ENCODE results near the gene CCNH.

The CCNH gene

DNA sequence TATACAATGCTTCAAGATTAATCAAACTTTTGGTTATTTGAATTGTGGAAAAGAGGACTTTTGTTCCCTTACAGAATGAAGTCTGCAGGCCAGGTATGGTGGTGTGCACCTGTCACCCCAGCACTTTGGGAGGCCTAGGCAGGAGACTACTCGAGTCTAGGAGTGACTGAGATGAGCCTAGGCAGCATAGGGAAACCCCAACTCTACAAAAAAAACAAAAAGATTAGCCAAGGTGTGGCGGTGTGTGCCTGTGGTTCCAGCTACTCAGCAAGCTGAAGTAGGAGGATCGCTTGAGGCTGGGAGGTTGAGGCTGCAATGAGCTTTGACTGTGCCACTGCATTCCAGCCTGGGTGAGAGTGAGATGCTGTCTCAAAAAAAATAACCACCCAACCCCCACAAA lies 9.3 kb downstream of the CCNH start:
- DNase-seq (ENCODE audit: low read depth in 2 of 2), result no peak

DNA sequence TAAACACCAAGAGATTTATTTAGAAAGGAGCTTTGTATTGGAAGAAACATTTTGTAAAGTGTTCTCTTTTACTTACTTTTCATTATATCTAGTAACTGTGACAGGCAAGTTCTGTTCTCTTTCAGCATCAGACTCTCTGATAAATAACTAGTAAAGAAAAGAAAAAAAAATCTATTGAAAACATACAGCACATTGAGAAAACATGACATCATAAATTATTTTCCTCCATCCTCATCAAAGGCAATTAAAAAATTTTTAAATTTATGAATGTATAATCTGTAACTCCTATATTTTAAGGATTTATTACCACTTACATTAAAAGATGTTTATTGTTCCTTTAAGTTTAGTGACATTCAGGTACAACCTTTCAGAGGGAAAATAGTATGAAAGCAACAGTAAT lies 11.1 kb downstream of the CCNH start:
- no peak for DNase-seq (ENCODE audit: low read depth in 2 of 2)

DNA sequence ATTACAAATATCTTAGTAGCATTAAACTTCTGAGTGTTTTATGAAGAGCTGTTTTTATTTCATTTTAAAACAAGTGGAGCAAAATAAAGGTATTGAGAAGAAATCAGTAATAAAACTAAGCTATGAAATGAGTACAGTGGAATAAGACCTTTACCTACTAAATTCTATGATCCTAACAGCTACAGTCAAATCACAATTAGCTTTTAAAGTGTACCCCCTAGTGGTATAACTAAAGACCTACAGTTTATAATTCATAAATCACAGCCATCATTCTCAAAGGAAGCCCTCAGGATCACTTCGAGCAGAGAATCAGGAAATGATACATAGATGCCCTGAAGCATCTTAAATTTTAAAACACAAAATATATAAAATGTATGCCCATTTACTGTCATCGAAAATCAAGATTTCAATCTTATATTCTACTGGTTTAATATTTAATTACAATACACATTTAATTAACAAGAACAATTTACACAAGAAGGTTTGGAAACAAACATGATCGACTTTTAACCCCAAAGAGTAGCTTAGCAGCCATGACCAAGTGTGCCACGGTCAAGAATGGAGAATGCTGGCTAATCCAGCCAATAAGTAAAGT lies 12.3 kb downstream of the CCNH start:
- DNase-seq (ENCODE audit: low read depth in 2 of 2), result no peak

DNA sequence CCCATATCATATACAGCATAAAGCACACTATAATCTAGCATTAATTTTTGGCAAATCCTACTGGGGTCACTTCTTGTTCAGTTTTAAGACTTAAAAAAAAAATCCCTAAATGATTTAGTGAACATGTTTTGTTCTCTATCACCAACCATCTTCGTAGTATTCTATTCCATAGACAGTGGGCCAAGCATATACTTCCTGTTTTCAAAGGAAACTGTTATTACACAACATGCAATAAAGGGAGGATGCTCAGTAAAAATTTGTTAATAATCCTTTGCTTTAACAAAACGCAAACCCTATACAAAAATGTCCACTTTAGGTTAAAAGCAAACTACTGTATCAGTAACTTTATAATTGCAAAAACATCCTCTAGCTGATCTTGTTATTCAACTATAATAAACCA lies 13.0 kb downstream of the CCNH start:
- DNase-seq (ENCODE audit: low read depth in 2 of 2), result no peak

DNA sequence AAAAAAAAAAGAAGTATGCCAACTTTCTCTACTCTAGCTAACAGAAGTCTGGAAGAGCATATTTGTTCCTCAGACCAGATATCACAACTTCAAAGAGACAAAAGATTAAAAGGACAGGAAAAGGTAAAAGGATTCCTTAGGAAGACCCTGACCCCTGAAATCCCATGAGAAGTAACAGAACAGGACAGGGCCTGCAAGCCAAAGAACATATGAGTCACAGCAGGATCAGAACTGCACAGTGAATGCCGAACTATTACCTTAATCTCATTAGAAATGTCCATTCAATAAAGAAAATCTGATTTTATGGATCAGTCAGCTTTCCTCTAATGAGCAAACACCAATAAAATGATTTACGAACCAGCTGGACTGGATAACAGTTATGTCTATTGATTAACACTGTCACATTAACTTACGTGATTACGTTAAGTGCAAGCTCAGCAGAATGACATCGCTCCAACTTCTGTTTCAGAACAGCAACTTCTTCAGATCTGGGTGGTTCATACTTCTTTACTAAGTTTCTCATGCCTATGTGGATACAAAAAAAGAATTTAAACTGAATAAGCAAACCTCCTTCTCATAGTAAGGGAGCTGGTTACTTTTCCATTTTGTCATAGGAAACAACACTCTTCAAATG lies 13.6 kb downstream of the CCNH start:
- no peak for DNase-seq (ENCODE audit: low read depth in 2 of 2)

DNA sequence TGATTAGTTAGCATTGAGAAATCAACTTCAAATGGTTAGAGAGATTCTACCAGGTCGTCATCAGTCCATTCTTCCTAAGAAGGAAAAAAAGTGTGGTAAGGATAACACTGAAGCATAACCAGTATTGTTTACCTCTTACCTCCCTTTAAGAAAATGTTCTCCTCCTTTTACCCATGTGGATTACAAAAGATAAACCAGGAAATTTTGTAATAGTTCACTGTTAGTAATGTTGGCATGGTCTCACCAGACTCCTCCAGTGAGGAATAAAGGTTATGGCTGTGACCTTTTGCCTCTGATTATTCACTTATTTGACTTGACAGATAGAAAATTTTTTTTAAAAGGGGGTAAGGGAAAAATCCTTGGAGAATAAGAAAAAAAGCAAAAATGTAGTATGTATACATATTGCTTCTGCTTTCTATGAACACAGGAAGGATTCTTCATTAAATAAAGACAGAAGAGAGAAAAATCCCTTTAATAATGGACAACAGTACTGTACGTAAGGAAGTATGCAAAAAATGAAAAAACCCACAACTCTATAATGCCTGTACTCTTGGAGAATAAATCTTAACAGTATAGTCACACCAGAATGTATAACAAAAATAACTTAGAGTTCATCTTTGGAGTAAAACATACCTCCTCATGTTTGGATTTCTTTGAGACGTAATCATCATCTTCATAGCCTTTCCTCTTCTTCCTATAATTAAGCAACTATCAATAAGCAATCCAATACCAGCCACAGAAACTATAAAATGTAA lies 18.1 kb downstream of the CCNH start:
- peak in 1 of 2 experiments; percentile 17 for DNase-seq (ENCODE audit: low read depth in 2 of 2)

DNA sequence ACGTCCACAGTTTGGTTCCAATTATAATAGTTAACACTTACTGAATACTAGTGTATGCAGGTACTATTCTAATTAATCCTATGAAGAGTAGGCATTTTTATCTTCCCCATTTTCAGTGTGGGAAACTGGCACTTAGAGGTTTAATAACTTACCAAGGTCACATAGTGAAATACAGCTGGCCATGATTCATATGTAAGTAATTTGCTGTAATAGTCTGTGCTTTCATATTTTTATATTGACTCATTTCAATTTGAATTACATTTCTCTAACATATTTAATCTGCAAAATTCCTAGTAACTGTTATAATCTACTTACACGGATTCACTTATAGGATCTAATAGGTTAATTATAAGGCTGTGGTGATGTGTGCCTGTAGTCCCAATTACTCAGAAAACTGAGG lies 19.4 kb downstream of the CCNH start:
- DNase-seq (ENCODE audit: low read depth in 2 of 2), result peak; percentile 61 to 66

DNA sequence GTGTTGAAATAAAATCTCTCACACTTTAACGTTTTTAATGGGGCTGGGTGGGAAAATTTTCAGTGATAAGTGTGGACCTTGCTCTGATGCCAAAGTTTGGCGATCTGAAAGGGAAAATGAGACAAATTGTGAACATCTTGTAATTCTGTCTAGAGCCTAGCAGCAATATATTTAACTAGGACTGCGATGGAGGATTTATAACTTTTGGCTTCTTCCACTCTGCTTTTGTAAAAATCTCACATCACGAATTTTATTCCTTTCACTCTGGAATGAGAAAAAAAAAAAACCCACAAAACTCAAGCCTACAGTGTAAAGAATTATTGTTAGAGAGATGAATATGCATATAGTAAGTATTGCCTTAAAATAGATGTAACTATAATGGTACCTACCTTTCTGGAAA lies 19.9 kb downstream of the CCNH start:
- DNase-seq (ENCODE audit: low read depth in 2 of 2), result peak in 1 of 2 experiments; percentile 8

DNA sequence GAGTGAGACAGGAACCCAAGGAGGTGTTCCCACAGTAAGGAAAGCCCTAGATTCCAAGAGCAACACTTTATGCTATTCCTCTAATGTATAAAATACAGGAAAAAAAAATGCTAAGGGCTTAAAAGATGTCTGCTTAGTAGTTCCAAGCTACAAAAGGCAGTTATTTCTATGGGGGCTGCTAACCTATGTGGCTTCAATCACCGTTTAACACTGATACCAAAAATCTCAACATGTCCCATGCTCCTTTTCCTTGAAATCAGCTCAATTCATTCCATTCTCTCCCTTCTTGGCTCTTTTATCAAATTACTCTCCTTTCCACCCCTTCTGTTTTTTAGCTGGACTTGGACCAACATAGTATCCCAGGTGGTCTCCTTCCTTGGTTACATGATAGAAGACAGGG lies 20.6 kb downstream of the CCNH start:
- no peak for DNase-seq (ENCODE audit: low read depth in 2 of 2)

DNA sequence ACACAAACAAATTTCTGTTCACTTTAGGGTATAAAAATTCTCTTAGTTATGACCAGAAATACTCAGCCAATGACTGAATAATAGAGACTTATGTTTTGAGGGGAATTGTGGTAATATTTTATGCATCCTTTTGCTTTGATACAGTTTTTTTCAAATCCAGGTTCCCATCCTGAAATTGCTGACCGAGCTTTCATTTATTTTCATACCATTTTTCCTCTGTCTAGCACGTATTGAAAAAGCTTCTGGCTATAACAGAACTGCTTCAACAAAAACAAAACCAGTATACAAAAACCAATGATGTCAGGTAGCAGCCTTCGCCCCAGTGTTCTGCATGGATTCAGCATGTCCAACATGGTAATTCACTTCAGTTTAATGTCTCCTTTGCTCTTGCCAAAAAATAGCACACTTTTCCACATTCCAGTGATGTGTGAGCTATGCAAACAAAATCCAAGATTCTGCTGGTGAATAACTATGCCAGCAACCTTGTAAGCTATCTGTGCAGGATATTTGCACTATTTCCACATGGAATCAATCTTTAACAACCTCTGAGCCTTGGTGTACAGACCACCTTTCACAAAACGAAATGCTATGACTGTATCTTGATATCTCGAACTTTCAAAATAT lies 22.0 kb downstream of the CCNH start:
- DNase-seq (ENCODE audit: low read depth in 2 of 2), result peak in 1 of 2 experiments; percentile 36

DNA sequence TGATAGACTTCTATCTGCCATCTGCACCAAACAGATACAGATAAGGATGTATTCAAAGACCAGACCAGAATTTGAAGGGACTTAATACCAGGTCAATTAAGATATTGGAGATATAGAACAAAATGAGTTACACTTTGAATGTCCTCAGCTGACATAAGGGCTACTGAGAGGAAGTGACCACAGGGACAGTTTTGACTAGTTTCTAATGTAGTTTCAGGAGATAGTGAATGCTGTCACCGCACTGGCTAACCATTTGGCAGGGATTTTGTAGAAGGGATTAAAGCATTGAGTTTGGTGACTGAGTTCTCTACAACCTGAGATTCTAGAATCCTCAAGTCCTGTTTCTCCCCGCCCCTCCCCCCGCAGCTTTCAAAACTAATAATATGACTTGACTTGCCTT lies 22.7 kb downstream of the CCNH start:
- DNase-seq (ENCODE audit: low read depth in 2 of 2), result no peak

DNA sequence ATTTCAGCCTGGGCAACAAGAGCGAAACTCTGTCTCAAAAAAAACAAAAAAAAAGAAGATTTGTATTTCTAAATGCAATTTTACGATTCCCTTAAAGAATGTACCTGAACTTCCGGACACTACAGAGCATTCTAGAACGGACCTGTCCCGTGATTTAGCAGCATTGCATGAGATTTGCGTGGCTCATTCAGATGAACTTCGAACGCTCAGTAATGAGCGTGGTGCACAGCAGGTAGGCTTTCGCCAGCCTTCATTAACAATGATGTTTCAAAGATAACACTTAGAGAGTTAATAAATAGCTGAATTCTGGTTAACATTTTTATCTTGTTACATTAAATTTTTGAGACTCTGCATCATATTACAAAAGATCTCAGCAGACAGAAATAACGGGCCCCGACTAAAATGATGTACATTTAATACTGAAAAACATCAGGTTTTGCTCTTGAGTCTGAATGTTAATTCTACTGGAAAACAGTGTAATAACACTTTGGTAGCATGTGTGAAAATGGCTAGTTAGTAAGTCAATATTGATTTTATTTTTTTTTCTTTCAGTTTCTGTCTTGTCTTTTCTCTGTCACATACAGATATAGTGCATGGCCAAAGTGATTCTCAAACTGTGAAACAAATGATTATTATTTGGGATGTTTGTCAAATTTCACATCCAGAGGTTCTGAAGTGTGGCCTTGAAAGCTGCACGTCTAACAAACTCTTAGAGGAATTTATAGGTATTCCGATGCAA lies 23.3 kb downstream of the CCNH start:
- no peak for DNase-seq (ENCODE audit: low read depth in 2 of 2)

DNA sequence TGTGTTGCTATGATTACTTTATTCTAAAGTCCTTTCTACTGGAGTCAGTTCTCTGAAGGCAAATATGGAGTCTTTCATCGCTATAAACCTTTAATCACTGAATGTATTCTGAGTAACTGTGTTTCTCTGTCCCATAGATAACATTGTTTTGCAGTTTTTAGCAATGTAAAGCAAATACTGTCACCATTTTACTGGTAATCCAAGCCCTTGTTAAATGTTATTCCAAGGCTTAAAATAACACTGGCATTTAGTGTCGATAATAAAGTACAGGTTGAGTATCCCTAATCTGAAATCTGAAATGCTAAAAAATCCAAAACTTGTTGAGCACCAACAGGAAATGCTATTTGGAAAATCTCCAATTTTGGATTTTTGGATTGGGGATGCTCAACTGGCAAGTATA lies 24.6 kb downstream of the CCNH start:
- no peak for DNase-seq (ENCODE audit: low read depth in 2 of 2)

DNA sequence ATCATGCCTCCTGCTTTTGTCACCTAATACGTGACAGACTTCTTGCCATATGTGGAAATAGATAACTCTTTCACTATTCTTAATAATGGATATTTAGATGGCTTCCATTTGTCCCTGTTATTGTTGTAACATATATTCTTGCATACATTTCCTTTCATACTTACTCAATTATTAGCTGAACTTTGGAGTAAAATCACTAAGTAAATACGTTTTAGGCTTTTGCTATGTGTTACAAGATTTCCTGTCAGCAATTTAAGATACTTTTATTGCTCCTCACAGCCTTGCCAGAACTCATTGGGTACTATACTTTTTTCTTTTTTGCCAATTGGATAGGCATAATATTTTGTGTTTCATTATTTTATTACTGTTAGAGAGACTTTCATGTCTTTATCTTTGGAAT lies 26.9 kb downstream of the CCNH start:
- no peak for DNase-seq (ENCODE audit: low read depth in 2 of 2)

DNA sequence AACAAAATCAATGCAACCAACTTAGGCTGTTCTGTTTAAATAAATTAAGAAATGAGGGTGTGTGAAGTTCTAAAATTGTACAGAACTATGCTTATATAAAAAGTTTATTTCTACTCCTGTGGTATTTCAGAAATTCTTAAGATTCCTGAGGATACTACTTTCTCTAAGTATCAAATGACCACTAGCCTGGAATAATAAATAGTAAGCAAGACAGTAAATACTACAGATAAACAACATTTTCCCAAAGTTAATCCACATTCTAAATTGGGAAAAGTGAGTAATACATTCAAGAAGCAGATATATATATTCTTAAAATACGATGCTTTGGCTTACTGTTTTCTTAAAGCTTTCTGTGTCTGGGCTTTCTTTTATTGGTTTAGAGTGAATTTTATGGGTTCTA lies 29.5 kb downstream of the CCNH start:
- no peak for DNase-seq (ENCODE audit: low read depth in 2 of 2)

DNA sequence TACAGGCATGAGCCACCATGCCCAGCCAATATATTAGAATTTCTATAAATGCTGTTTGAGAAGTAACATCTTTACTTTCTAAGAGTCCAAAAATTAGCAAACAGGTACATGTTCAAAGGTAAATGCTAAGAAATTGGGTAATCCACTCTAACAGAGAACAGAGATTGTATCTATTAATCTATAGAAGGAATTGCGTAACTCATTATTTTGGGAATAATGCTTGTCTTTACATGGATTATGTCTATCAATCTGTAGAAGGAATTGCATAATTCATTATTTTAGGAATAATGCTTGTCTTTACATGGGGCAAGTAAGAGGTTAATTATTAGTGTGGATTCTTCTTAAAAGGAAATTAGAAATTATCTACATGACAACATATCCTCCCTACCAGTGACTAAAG lies 30.5 kb downstream of the CCNH start:
- no peak for DNase-seq (ENCODE audit: low read depth in 2 of 2)

DNA sequence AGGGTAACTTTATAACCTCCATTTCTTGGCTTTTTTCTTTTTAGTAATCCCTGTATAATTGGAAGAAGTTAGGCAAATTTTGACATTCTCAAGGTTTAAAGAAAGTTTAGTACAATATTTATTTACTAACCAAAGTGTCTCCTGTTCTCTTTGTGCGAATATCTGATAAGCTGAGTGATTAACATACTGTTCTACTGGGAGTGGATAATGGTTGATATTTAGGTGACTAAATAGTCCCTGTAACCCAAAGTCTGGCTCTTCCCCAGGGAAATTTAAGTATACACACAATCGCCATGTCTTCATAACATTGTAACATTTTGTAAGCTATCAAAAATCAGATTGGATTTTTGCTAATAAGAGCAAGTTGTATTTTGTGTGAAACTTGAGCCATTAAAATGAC lies 40.0 kb downstream of the CCNH start:
- no peak for DNase-seq (ENCODE audit: low read depth in 2 of 2)

DNA sequence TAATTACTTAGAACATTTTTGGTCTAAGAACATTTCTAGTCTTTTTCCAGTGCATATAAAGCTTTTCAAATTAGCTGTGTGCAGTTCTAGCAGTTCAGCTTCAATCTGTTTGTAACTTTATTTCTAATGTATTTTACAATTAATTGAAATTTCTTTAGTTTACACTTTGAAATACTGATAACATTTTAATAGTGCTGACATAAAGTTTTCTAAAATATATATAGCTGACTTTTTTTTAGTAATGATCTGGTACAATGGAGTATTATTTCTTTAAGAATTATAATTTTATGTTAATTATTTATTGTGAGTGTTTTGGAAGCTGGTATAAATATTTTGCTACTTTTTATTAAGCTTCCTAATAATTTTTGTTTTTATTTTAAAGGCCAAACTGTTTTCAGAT lies 43.3 kb downstream of the CCNH start:
- no peak for DNase-seq (ENCODE audit: low read depth in 2 of 2)

DNA sequence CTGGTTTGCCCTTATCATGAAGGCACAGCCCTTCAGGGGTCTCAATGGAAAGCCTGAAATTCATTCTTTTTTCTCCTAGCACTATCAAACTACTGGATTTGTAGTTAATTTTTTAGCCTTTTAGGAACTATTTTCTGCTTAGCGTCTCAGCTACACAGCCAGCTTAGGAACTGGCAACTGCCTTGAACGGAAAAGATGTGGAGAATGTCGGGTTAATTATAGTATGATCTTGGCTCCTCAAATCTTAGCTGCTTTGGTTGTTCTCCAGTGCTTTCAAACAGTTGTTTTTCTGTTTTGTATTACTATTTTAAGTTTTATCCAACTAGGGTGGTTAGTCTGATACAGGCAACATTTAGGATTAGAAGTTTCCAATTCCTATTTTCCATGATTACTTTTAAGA lies 44.1 kb downstream of the CCNH start:
- DNase-seq (ENCODE audit: low read depth in 2 of 2), result no peak

DNA sequence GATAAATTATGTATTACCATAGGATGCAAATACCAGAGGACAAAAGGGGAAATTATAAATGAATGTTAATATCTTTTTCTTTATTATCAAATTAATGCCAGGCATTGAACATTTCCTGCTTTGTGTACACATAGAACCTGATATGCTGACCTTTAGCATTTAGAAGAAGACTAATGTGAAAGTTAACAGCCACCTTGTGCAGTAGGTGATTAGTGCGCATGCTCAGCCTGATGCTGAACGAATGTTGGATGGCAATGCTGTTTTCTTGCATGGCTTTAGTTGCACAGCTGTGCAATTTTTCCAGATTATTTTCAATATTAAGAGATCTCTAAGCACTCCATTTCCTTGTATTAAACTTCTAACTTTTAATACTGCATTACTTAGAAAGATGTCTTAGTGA lies 45.5 kb downstream of the CCNH start:
- no peak for DNase-seq (ENCODE audit: low read depth in 2 of 2)

DNA sequence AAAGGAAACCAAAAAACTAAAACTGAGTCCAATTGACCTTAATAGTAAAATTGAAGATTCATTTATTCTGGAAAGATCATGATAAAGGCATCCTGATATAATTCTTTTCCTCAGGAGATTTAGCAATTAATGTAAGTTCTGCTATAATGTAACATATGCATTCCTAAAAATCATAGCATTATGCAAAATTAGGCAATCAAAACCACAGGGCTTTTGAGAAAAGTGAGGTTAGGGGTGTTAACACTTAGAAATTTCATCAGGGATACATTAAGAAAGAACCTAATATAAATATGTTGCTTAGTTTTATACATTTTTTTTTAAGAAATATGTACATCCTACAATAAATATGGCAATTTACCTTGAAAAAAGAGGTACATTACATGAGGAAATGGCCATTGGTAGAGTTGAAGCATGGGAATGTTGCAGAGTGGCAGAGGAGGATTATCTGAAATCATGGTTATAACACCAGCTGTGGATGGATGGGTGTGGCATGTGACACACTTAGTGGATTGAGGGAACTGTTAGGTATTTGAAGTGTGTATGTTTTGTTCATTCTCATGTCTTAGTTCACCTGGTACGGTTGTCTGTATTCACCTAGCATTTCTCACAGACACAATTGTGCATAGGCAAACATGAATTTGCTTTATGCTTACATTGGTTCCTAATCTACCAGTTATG lies 51.1 kb downstream of the CCNH start:
- DNase-seq (ENCODE audit: low read depth in 2 of 2), result peak; percentile 47 to 58

DNA sequence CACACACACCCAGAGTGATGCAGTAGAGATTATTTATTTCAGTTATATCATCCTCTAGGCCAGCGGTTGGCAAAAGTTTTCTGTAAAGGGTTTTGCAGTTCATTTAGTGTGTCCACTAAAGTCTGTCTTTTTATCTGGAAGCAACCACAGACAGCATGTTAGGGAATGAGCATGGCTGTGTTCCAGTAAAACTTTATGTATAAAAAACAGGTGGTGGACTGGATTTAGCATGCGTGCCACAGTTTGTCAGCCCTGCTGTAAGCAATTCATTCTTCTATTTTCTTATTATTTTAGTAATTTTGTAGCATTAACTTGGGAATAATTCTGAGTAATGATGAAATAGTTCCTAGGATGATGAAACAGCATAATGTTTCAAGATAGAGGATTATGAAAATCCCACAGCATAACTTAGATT lies 51.7 kb downstream of the CCNH start:
- peak; percentile 62 to 78 for DNase-seq (ENCODE audit: low read depth in 2 of 2)
